GM21529 (cell line): ENCODE data around the gene SLBP.

Experiments used
- ATAC-seq: cut with Tn5 transposase; IDR thresholded peaks from one replicate; pipeline ENCODE4 v1.9.1; 2021; ENCODE audit not compliant: unreplicated experiment

SLBP gene

GRCh38 chr4:1727117-1728031 is 15.3 kb upstream of the SLBP start:
- ATAC-seq: no peak

DNA sequence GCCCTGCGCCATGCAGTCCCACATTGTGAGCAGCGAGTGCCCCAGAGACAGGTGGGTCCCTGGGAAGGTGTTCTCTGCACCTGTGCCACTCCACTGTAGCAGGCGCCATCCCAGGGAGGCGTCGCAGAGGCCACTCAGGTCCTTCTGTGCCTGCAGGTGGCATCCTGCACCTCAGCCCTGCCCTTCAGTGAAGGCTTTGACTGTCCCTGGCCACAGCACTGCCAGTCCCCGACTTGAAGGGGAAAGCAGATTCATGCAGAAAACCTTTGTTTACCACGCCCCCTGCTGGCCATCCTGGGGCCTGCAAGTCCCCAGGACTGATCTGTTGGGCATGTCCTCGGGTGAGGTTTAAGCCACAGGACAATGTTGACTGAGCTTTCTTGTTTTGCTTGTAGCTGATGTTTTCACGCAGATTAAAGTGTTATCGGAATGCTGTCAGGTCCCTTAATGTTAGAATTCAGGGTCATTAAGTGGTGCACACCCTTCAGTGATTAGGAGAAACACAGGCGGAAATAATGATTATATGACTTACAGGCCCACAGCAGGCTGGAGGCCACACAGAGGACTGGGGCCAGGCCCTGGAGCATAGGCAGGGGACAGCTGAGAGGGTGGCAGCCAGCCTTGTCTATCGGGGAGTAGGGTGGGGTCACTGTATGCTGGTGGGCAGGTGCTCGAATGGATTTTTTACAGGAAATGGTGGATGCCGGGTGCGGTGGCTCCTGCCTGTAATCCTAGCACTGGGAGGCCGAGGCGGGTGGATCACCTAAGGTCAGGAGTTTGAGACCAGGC is 14.2 kb upstream of the SLBP start:
- peak; percentile 36 for ATAC-seq

DNA sequence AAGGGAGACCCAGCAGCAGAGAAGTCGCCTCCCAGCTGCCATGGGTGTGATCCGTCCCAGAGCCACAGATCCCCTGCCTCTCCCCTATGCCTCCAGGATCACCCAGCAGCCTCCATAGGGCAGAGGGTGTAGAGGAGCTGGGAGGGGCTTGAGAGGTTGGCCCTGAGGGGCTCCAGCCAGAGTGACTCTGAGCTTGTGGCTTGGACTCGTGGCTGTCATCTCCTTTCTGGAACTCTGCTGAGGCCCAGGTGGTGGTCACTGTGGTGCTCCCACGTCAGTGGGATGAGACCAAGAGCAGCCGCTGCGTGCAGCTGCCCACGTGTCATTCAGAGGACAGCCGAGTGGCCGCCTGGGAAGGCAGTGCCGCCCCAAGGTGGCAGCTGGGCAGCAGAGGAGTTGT is 13.4 kb upstream of the SLBP start:
- ATAC-seq: no peak

GRCh38 chr4:1723131-1723801 is 11.1 kb upstream of the SLBP start:
- ATAC-seq: no peak

DNA sequence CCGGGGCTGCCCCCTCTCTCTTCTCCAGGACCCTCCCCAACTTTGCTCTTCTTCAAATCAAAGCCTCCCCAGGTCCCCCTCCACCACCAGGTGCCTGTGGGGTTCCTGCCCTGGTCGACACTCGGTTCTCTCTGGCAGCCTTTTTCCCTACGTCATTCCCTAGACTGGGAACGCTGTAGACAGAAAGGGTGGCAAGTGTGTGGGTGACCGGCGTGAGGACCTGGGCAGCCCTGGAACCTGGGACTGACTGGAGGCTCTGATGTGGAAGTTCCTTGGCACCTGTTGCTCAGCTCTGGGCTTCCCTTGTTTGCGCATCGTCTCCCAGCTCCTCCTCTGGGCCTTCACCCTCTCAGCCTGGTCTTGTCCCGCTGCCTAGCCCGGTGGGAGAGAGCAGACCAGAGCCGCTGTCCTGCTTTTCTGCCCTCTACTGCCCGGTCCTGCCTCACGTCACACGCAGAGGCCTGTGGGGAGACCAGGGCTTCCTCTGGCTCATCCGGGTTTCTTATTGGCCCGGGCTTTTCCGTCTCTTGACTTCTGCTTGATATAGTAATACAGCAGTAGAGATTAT is 10.5 kb upstream of the SLBP start:
- no peak for ATAC-seq

DNA sequence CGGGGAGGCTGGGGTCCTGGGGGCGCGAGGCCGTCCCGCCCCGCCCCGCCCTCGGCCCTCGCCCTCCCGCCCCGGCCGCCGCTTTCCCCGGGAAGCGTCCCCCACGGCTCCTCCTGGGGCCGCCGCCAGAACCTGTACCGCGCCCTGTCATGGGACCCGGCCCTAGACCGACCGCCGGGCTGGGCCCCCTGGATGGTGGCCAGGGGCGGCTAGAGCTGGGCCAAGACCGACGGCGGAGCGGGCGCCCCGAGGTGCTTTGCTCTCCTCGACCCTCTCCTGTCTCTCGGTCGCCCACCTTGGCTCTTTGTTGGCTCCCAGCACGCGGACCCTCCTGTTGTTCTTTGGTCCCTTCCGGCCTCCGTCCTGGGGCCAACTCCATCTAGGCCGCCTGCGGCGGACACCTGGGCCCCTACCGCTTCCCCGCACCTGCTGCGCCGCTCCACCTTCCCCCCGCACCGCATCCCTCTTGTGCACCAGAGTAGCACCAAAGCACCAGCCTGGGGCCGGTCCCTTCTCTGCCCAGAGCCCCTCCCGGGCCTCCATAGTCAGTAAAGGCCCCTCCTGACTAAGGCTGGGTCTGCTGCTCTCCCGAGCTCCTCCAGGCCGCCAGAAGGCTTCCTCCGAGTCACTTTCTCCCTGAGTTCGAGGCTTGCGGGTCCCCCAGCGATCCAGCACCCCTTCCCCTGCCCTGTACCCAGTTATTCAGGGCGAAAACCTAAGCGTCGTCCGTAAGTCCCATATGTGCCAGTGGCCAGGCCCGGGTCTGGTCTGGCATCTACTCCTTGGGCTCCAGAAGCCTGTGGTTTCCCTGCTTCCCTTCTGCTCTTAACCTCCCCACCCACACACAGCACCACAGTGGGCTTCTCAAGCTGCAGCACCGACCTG is 9.8 kb upstream of the SLBP start:
- peak; percentile 1 for ATAC-seq

DNA sequence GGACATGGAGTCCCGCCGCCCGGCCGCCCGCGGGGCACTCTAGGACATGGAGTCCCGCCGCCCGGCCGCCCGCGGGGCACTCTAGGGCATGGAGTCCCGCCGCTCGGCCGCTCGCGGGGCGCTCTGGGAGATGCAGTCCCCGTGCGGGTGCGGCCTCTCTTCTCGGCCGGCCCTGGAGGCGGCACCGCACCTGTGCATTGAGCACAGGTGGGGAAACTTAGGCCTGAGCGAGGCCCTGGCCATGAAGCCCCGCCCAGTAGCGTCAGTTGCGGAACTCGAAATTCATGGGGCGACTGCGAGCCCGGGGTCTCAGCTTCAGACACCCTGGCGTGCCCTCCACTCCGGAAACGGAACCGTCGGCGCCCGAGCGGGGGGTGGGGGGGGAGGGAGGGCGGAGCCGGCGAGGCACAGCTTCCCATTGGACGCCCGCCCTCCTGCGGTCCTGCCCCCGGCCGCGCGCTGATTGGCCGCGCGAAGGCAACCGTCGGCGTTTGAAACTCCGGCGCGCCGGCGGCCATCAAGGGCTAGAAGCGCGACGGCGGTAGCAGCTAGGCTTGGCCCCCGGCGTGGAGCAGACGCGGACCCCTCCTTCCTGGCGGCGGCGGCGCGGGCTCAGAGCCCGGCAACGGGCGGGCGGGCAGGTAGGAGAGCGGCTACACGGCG is 9.0 kb upstream of the SLBP start, which contains the start of the genes TACC3 and TMEM129:
TACC3 (plus strand) TSS at position 519 of the 663 bp plus-strand sequence. CDS start 1,901 bp downstream, outside the sequence.
TMEM129 (minus strand) TSS at position 321 of the 663 bp plus-strand sequence. CDS start 486 bp downstream, outside the sequence.
- peak; percentile 78 for ATAC-seq

DNA sequence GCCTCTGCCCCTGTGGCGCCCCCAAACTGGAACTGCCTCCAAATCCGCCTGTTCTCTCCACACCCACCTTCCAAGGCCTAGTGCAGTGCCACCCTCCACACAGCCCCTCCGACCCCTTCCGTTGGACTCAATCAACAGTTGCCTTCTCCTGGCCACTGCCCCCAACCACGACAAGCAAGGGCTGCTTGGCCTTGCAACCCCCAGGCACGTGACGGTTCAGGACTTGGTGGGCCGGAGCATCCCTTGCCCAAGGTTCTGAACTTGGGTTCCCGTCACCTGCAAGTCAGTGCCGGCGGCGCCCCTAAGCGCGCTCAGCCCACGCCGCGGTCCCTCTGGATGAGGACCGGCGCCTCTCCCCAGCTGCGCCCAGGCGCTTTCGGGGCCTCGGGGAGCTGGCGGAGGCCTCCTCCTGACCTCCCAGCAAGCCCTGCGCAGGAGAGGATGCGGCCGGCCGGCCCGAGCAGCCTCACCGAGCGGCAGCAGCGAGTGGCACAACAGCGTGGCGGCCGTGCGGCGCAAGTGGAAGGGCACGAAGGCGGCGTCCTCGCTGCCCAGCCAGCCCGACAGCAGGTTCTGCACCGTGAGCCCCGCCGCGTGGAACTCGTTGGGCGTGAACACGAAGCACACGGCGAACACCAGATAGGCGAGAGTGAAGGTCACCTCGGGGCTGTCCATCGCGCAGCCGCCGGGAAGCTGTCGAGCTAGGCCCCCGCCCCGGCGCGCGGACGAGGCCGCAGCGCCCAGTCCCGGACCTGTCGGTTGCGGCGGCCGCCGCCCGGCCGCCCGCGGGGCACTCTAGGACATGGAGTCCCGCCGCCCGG is 8.3 kb upstream of the SLBP start:
- peak; percentile 23 for ATAC-seq

GRCh38 chr4:1718095-1718850 is 6.2 kb upstream of the SLBP start:
- no peak for ATAC-seq

DNA sequence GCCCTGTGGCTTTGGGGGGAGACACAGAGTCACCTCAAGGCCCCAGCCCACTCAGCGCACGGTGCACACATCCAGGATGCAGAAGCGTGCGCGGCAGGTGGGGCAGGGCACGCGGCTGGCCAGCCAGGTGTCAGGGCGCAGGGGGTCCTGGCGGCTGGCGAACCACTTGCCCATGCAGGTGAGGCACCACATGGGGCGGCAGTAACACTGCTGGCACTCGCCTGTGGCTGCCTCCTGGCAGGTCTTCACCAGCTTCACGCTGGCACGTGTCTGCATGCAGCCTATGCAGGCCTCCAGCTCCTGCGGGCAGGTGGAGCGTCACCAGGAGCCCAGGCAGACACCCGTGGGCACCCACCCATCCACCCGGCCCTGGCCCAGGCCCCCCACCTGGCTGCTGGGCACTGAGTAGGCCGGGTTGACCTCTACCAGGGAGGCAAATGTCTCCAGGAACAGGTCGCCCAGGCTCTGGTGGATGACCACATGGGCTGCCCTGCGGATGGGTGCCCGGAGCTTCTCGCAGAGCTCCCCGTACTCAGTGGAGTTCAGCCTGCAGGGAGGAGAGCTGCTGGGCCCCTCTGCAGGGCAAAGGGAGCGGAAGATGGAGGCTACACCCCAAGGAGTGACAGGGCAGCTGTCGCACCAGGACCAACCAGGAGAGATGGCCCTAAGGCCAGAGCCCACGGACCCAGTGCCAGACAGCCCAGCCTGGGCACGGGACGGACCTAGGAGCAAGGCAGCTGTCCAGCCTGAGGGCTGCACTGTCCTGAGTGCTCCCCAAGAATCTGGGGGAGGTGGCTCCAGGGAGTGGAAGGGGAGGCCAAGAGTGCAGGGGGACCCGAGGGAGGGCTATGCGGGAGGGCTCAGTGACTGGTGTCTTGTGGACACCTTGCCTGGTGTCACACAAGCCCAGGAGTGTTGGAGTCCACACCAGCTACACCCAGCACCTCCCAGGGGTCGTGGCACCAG is 5.3 kb upstream of the SLBP start:
- no peak for ATAC-seq

DNA sequence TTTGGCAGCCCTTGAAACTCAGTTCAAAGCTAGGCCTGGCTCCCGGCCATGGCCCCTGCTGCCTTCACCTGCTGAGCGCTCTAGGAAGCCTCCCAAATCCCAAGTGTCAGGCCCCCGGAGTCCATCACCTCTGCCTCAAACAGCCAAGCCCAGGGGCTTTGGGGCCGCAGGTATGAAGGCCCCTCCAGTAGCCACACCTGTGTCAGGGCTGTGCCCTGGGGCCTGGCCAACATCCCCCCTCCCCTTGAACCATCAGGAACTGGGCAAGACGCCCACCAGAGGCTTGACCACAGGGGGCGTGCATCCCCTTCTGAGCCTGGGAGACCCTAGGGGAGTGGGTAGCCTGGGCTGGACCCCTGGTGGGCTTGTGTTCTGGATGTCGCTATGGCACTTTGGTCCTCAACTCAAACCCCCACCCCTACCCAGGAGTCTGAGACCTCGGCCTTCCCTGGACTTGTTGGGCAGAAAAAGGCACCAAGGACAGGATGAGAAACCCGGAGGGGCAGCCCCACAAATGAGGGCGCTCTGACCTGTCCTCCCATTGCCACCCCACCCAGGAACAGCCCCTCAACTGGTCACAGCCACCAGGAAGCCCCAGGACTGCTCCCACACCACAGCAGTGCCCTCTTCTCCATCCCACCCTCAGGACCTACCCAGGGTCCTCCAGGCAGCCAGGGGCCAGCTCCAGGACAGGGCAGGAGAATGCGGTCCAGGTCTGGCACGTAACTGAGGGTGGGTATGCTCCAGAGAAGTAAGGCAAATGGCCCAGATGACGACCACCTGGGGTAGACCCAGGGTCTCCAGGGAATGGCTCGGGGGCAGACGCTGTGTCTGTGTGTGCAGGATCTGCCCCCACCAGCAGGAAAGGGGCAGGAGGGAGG is 4.2 kb upstream of the SLBP start:
- ATAC-seq: no peak

DNA sequence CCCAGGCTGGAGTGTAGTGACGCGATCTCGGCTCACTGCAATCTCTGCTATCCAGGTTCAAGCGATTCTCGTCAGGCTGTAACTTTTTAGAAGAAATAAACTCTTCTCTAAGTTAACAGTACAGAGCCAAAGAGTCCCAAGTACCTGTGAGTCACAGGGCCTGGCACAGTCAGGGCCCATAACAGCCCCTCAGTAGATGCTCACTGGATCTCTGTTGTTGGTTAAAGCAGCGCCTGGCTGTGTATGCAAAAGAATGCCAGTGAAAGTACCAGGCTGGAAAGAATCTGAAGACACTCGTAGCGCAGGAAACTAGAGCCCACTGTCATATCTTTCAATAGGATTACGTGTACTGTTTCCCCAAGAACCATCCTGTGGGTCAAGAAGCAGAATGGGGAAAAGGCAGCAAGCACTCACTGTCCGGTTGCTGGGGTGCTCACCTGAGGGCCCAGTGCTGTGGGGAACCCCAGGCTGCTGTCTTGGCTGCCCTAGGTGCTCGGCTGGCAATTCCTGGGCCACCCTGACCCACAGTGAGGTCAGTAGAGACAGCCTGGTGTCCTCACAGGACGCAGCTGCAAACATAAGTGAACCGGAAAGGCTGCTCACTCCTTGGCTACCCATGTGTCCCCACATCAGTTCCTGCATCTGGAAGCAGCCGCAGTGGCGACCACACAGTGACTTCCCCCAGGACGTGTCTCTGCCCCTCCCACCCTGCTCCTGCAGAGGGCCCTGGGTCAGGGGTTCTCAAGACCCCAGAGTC is 3.1 kb upstream of the SLBP start:
- no peak for ATAC-seq

DNA sequence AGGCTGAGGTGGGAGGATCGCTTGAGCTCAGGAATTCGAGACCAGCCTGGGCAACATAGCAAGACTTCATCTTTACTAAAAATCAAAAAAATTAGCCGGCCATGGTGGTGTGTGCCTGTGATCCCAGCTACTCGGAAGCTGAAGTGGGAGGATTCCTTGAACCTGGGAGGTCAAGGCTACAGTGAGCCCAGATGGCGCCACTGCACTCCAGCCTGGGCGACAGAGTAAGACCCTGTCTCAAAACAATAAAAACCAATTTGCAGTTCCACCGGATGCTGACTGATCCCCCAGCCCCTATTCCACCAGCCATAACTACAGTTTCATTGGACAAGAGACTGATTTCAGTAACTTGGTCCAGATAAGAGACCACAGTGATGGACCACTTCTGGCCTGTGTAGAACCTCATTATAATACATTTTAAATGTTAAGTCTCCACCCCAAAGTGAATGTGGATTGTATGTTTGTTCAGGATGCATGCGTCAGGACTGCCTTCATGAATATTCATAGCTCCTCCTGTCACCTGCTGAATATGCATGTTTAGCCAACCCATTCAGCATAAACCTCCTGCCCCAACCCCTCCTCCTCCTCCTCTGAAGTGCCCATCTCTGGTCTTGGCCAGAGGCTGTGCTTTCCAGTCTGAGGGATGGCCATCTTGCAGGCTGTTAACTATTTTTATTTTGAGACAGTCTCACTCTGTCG is 2.3 kb upstream of the SLBP start:
- ATAC-seq: no peak
